Effector CD4-positive, alpha-beta T cell (primary cell): ENCODE data around the gene KDSR.

Source experiments
- DNase-seq: peaks from one replicate; pipeline ENCODE4 v3.0.0-alpha.2; 2020
- total RNA-seq: gene quantifications from one replicate; lab custom pipeline; 2026; lab: John Stamatoyannopoulos, UW

KDSR gene
- total RNA-seq = 32.6 reads per million, percentile 58 among the genes with 10 or more reads in this experiment

GRCh38 chr18:63367053-63367953 lies at the start of gene KDSR:
TSS of gene KDSR (minus strand) at chr18:63367206. CDS start at chr18:63367118, 88 bp downstream.
- peak; percentile 73 for DNase-seq

DNA sequence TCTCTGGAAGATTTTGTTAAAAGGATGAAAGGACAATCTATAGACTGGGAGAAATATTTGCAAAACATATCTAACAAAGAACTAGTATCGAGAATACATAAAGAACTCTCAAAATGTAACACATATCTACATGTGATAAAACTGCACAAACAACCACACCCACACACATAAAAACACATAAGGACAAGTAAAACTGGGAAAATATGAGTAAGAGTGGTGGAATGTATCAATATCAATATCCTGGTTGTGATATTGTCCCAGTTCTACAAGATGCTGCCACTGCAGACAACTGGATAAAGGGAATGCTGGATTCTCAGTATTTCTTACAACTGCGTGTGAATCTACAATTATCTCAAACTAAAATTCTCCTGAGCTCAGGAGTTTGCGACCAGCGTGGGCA lies 45.9 kb upstream of the KDSR start:
- DNase-seq = no peak

- DNase-seq = no peak
These were observed 43.8 kb upstream of the KDSR start for GRCh38 chr18:63410792-63411191.

DNA sequence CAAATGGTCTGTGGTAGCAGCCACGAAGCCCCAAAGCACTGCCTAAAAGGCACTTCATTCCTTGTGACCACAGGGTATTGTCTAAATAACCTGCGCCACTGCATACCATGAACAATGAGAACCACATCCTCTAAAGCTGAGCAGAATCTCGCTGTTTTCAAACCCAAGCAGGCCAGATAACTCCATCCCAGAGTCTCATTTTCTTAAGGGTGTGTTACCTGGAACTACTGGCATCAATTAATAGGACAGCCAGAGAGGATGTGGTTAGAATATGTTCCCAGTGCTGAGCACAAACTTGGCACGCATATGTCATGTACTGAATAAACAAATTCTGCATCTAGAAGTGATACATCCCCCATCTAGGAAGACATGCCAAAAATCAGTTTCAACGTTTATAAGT lies 42.3 kb upstream of the KDSR start:
- DNase-seq = no peak

DNA sequence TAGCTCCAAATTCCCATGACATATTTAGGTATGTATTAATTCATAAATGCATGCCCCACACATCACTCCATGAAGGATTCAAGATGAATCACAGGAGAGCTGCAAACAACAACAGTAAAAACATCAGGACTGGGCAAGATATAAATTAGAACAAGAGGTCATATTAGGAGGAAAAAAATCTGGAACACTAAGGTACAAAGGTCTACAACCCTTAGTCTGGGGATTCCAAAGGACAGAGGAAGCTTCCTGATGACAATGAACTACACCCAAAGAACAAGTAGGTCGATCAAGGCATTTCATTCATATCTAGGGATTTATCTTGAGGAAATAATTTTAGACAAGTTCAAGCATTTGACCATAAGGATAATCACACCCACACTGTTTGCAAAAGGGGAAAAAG lies 40.7 kb upstream of the KDSR start:
- DNase-seq = no peak

GRCh38 chr18:63405986-63406385 lies 39.0 kb upstream of the KDSR start:
- DNase-seq = no peak

- no peak for DNase-seq
These were observed 35.5 kb upstream of the KDSR start for GRCh38 chr18:63402246-63403162.

- DNase-seq = no peak
These were observed 32.3 kb upstream of the KDSR start for GRCh38 chr18:63399300-63399699.

DNA sequence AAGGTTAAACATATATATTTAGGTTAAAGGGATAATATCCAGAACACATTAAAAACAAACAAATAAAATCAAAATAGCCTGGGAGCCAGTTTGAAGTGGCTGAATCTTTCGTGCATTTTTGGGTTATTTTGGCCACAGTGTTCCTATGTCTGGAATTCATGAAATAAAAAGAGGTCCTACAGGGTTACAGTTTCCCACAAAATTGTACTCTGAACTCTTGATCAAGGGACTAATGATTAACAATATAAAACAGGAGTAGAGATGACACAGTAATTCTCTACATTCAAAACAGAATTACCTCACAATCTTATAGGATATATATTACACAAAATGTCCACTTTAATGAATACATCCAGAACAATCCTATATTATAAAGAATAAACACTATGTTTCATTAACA lies 30.3 kb upstream of the KDSR start:
- DNase-seq = no peak

GRCh38 chr18:63395503-63395902 lies 28.5 kb upstream of the KDSR start:
- no peak for DNase-seq

GRCh38 chr18:63394954-63395353 lies 27.9 kb upstream of the KDSR start:
- DNase-seq = no peak

GRCh38 chr18:63387861-63388260 lies 20.9 kb upstream of the KDSR start:
- no peak for DNase-seq

- DNase-seq = no peak
These were observed 15.8 kb upstream of the KDSR start for GRCh38 chr18:63382843-63383242.

- DNase-seq = no peak
These were observed 12.6 kb upstream of the KDSR start for GRCh38 chr18:63379639-63379962.

DNA sequence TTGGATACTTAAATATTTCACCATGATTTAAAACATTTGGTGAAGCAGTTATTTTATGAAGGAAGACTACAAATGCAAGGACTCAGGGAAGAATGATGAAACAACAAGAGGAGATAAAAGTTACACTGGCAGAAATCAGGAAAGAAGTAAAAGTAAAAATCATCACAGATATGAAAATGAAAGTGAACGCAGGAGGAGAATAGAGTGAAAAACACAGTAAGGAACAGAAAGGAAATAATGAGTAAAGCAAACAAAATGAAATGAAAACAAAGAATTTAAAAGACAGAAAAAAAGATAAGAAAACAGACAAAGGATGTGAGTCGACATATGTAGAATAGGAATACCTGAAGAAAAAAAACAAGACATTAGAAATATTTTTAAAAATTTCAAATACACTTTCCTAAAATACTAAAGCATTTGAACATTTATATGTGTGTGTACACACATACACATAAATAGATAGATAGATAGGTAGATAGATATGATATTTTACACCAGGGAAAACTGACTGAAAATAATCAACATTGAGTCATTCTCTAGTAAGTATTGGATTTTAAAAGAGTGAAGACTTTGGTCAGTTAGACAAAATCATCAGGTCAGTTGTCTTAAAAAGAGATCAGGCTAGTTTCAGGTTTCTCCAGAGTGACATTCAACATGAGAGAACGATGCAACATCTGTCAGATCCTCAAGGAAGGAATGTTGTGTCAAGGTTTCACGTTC lies 12.1 kb upstream of the KDSR start:
- DNase-seq = no peak

GRCh38 chr18:63377275-63377980 lies 10.4 kb upstream of the KDSR start:
- DNase-seq = no peak

DNA sequence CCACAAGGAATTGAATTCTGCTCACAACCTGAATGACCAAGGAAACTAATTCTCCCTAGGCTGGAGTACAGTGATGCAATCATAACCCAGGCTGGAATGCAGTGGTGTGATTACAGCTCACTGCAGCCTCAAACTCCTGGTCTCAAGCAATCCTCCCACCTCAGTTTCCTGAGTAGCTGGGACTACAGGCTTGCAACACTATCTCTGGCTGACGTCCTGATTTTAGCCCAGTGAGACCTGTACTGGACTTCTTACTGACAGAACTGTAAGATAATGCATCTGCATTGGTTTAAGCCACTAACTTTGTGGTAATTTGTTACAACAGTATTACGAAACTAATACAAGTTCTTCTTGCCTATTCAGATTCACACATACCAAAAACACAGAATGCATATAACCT lies 9.5 kb upstream of the KDSR start:
- DNase-seq = no peak

DNA sequence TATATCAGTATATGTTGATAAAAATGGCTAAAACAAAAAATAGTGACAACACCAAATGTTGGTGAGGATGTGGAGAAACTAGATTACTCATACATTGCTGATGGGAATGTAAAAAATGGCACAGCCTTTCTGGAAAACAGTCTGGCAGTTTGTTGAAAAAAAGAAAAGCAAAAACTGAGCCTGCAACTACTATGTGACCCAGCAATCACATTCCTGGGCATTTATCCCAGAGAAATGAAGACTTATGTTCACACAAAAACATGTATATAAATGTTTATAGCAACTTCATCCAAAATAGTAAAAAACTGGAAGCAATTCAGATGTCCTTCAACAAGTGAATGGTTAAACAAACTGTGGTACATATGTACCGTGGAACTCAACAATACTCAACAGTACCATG lies 7.5 kb upstream of the KDSR start:
- DNase-seq = no peak

DNA sequence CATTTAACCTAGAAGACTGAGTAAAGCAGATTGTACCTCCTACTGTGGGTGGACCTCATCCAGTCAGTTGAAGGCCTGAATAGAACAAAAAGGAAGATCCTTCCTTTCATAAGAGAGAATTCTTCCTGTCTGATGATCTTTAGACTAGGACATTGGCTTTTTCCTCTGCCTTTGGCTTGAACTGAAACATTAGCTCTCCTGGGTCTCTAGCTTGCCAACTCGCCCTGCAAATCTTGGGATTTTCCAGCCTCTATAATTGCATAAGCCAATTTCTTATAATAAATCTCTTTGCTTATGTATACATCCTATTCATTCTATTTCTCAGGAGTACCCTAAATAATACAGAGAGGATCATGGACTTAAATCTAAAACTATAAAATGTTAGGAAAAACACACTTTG lies 6.2 kb upstream of the KDSR start:
- DNase-seq = no peak

GRCh38 chr18:63368611-63369010 lies 1.6 kb upstream of the KDSR start:
- no peak for DNase-seq

- peak; percentile 68 for DNase-seq
These were observed 573 bp downstream of the KDSR start for GRCh38 chr18:63366213-63367052.

GRCh38 chr18:63365876-63366212 lies 1.2 kb downstream of the KDSR start:
- DNase-seq = no peak
